Measurements from ENCODE around the gene NBPF9.
"Not testable (repeated sequence)": the region's sequence is repeated elsewhere in the genome, so short reads cannot be mapped to it uniquely, and the experiment has no call there.

DNA sequence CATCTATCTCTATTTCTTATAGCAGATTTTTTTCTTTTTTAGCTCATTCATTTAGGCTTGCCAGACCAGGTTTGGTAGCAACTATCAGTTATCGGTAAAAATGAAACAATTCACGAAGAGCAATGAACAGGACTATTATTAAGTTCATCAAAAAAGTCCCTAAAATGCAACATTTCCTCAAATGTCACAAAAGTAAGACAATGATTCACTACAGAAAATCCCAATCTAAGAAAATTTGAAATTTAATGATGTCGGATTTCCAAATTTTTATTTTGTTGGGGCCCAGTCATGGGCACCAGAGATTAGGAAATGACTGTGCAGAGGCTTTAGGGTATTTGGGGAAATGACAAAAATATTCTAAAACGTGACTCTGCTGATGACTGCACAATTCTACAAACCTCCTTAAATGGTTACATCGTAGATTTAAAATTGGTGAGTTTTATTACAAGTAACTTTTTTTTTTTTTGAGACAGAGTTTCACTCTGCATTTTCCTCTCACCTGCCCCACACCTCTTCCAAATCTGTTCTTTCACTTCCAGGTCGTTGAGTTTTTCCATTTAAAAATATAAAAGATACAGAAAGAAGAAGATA, 23.3 kb upstream of the NBPF9 start:
- TF ChIP-seq, protein P1, sequence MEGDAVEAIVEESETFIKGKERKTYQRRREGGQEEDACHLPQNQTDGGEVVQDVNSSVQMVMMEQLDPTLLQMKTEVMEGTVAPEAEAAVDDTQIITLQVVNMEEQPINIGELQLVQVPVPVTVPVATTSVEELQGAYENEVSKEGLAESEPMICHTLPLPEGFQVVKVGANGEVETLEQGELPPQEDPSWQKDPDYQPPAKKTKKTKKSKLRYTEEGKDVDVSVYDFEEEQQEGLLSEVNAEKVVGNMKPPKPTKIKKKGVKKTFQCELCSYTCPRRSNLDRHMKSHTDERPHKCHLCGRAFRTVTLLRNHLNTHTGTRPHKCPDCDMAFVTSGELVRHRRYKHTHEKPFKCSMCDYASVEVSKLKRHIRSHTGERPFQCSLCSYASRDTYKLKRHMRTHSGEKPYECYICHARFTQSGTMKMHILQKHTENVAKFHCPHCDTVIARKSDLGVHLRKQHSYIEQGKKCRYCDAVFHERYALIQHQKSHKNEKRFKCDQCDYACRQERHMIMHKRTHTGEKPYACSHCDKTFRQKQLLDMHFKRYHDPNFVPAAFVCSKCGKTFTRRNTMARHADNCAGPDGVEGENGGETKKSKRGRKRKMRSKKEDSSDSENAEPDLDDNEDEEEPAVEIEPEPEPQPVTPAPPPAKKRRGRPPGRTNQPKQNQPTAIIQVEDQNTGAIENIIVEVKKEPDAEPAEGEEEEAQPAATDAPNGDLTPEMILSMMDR (IDR thresholded peaks at IDR 0.05; ENCODE audit: low read depth, low read length, missing input control): not testable (repeated sequence)
- TF ChIP-seq FOXA1 (IDR thresholded peaks at IDR 0.05); RAD21 (IDR thresholded peaks at IDR 0.05); SP1 (IDR thresholded peaks at IDR 0.05); YY1 (IDR thresholded peaks at IDR 0.05); JUND (IDR thresholded peaks at IDR 0.05); MAX (IDR thresholded peaks at IDR 0.05); TAF1 (conservative IDR thresholded peaks at IDR 0.05); HNF4G (IDR thresholded peaks at IDR 0.05); ATF3 (IDR thresholded peaks at IDR 0.05): not testable (repeated sequence)
- TF ChIP-seq, protein P2, sequence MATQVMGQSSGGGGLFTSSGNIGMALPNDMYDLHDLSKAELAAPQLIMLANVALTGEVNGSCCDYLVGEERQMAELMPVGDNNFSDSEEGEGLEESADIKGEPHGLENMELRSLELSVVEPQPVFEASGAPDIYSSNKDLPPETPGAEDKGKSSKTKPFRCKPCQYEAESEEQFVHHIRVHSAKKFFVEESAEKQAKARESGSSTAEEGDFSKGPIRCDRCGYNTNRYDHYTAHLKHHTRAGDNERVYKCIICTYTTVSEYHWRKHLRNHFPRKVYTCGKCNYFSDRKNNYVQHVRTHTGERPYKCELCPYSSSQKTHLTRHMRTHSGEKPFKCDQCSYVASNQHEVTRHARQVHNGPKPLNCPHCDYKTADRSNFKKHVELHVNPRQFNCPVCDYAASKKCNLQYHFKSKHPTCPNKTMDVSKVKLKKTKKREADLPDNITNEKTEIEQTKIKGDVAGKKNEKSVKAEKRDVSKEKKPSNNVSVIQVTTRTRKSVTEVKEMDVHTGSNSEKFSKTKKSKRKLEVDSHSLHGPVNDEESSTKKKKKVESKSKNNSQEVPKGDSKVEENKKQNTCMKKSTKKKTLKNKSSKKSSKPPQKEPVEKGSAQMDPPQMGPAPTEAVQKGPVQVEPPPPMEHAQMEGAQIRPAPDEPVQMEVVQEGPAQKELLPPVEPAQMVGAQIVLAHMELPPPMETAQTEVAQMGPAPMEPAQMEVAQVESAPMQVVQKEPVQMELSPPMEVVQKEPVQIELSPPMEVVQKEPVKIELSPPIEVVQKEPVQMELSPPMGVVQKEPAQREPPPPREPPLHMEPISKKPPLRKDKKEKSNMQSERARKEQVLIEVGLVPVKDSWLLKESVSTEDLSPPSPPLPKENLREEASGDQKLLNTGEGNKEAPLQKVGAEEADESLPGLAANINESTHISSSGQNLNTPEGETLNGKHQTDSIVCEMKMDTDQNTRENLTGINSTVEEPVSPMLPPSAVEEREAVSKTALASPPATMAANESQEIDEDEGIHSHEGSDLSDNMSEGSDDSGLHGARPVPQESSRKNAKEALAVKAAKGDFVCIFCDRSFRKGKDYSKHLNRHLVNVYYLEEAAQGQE (IDR thresholded peaks at IDR 0.05): not testable (repeated sequence)
